ENCODE measurements around the gene FABP7.
"Not testable (repeated sequence)": the region's sequence is repeated elsewhere in the genome, so short reads cannot be mapped to it uniquely, and the experiment has no call there.

FABP7 gene

DNA sequence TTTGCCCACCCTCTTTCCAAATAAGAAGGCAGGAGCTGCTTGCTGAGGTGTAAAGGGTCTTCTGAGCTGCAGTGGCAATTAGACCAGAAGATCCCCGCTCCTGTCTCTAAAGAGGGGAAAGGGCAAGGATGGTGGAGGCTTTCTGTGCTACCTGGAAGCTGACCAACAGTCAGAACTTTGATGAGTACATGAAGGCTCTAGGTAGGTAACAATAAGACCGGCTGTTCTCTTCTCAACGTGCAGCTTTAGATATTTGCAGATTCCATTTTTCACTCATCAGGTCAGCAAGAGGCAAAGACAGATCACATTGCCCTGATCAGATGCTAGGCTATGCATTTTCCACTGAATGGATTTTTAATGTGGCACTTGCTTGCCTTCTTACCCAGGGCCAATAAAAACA lies at the start of gene FABP7:
TSS of gene FABP7 (plus strand) at position 50 of the 400 bp plus-strand sequence. CDS start at position 129, 79 bp downstream.
- DNase-seq (ENCODE audit: low spot score), result no peak

DNA sequence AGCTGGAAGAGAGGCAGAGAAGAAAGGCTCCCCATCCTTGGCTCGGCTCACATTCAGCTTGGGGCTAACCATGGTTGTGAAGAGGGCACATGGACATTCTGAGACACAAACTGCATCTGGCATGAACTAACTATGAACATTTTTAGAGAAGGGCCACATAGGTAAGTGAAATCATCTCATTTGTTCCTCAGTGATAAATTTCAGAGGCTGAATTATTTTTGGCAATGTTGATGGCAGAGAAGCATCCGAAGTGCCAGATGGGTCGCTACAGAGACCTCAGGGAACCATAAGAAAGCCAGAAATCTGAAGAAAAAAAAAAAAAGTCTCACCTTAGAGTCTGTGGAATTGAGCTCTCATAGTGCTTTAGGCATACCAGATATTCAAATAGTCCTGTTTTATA lies 49.2 kb upstream of the FABP7 start:
- no peak for DNase-seq (ENCODE audit: low spot score)

GRCh38 chr6:122730775-122731386 lies 48.6 kb upstream of the FABP7 start:
- DNase-seq (ENCODE audit: low spot score), result peak; percentile 48

GRCh38 chr6:122733259-122733658 lies 46.3 kb upstream of the FABP7 start:
- no peak for DNase-seq (ENCODE audit: low spot score)

GRCh38 chr6:122734529-122735395 lies 44.8 kb upstream of the FABP7 start:
- no peak for DNase-seq (ENCODE audit: low spot score)

DNA sequence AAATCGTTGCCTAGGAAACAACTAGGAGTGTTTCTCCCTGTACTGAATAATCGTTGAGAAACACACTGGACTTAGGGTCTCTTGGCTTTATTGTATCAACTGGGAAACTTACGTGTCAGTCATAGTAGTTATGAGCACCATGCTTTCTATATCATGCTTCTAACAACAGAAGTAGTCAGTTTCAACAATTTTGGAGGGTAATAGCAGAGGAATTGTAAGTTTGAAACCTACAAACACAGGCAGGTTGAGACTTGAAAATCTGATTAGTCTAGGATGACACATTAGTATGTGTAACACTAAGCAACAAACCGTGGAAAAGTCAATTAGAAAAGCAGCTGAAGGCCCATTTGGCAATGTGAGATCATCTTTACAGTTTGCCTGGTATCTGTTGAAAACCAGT lies 43.9 kb upstream of the FABP7 start:
- DNase-seq (ENCODE audit: low spot score), result no peak

DNA sequence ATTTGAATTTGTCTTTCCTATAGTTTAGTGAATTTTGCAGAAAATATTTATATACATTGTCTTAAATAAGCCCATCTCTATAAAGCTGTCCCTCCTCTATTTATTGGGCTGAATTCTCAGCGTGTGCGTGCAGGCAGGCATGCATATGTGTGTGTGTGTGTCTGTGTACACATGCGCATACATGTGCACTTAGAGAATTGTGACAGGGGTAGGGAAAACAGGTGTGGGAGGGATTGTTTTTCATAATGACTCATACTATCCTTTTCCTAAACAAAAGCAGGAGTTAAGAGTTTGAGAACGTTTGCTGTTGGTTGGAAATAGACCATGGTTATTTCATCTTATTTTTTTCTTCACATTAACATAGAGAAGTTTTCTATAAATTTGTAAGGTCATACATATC lies 43.4 kb upstream of the FABP7 start:
- DNase-seq (ENCODE audit: low spot score), result no peak

GRCh38 chr6:122736616-122737015 lies 42.9 kb upstream of the FABP7 start:
- no peak for DNase-seq (ENCODE audit: low spot score)

- DNase-seq (ENCODE audit: low spot score), result no peak
Measured at GRCh38 chr6:122740091-122740490, 39.4 kb upstream of the FABP7 start.

- DNase-seq (ENCODE audit: low spot score), result no peak
Measured at GRCh38 chr6:122740936-122741335, 38.6 kb upstream of the FABP7 start.

DNA sequence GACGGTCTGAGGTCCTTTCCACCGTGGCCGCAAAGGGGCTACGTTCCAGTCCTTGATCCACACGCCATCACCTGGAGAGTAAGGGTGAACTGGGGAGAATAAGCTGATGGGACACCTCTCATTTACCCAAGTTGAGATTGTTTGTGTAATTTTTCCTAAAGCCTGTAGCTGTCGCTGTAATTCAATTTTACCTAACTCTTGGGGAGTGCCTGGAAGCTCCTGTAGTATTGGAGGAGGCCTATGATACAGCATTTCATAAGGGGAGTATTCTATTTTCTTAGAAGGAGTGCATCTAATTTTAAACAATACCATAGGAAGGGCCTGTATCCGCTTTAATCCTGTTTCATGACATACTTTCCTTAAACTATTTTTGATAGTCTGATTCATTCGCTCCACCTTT lies 35.3 kb upstream of the FABP7 start:
- peak; percentile 18 for DNase-seq (ENCODE audit: low spot score)

- DNase-seq (ENCODE audit: low spot score), result not testable (repeated sequence)
Measured at GRCh38 chr6:122744856-122745255, 34.7 kb upstream of the FABP7 start.

- DNase-seq (ENCODE audit: low spot score), result no peak
Measured at GRCh38 chr6:122746688-122747087, 32.8 kb upstream of the FABP7 start.

- DNase-seq (ENCODE audit: low spot score), result no peak
Measured at GRCh38 chr6:122747573-122747972, 31.9 kb upstream of the FABP7 start.

DNA sequence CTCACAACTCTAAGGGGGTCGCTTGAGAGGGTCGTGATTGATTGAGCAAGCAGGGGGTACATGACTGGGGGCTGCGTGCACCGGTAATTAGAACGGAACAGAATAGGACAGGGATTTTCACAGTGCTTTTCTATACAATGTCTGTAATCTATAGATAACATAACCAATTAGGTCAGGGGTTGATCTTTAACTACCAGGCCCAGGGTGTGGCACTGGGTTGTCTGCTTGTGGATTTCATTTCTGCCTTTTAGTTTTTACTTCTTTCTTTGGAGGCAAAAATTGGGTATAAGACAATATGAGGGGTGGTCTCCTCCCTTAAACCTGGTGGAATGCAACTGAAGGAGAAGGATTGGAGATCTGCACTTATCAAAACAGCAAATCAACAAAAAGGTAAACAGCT lies 30.6 kb upstream of the FABP7 start:
- not testable (repeated sequence) for DNase-seq (ENCODE audit: low spot score)

GRCh38 chr6:122749451-122750050 lies 30.0 kb upstream of the FABP7 start:
- DNase-seq (ENCODE audit: low spot score), result no peak

GRCh38 chr6:122751326-122751725 lies 28.2 kb upstream of the FABP7 start:
- no peak for DNase-seq (ENCODE audit: low spot score)

DNA sequence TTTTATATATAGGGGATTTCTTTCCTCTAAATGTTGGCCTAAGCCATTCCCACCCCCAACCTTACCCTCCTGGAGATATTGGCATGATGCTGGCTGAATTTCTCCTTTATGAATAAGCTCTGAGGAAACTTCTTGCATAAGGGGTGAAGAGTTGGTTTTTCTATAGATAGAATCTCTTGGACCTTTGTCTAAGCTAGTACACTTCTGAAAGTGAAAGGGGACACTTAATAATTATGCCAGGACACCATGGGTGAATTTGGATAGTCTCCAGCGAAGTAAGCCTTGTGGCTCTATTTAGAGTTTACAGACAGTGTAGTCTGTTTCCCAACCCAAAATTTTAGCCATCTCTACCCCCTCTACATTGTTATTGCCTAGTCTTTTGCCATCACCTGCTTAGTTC lies 27.1 kb upstream of the FABP7 start:
- no peak for DNase-seq (ENCODE audit: low spot score)

DNA sequence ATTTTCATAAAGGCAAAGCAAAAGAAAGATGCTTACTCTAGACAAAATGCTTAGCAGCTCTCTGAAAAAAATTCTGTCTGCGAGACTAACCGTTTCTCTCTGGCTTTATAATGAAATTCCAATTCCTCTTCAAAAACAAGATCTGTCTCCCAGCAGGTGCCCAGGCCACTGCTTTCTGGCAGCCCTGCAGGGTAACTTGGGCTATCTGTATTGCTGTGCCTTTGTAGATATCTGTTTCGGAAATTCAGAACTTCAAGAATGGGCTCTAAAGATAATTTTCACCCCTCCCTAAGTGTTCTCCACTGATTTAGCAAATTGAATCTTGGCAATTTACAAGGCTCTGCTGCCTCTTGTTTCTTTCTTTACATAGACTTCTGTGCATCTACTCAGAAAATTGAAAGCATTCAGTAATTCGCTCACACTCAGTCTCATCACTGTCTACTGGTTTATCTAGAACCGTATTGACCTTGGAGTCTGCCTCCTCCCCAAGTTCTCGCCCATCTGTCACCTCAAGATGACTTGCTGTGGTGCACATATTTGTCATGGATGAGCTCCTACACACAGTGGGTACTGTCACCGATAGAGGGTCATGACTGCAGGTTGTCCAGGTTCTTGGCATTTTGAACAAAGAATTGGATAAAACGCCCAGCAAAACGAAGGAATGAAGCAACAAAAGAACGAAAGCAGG lies 26.4 kb upstream of the FABP7 start:
- no peak for DNase-seq (ENCODE audit: low spot score)

DNA sequence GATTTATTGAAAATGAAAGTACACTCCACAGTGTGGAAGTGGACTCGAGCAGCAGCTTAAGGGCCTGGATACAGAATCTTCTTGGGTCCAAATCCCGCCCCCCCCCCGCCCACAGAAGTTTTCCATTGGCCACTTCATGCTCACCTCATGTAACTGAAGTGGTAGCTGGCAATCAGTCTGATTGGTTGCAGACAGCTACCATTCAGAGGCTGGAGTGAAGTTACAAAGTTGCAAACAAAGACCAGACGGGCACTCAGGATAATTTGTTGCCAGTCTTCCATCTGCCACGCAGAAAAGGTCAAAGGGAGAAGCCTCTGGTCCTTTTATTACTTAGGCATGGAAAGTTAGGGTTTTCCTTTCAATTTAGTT lies 25.8 kb upstream of the FABP7 start:
- DNase-seq (ENCODE audit: low spot score), result no peak

GRCh38 chr6:122754191-122754731 lies 25.3 kb upstream of the FABP7 start:
- DNase-seq (ENCODE audit: low spot score), result no peak

GRCh38 chr6:122755901-122756300 lies 23.6 kb upstream of the FABP7 start:
- DNase-seq (ENCODE audit: low spot score), result peak; percentile 42
